LNCAP (cell line): ENCODE data around the gene INPP4B.

Experiments used
- TF ChIP-seq, protein P1 (sequence below): fragments of 450-650 bp; IDR thresholded peaks from 2 replicates; pipeline ENCODE4 v1.5.1; 2017; ENCODE audit warnings: mild to moderate bottlenecking

The INPP4B gene

GRCh38 chr4:142331646-142332045 lies 514.5 kb downstream of the INPP4B start:
- TF ChIP-seq, protein P1, sequence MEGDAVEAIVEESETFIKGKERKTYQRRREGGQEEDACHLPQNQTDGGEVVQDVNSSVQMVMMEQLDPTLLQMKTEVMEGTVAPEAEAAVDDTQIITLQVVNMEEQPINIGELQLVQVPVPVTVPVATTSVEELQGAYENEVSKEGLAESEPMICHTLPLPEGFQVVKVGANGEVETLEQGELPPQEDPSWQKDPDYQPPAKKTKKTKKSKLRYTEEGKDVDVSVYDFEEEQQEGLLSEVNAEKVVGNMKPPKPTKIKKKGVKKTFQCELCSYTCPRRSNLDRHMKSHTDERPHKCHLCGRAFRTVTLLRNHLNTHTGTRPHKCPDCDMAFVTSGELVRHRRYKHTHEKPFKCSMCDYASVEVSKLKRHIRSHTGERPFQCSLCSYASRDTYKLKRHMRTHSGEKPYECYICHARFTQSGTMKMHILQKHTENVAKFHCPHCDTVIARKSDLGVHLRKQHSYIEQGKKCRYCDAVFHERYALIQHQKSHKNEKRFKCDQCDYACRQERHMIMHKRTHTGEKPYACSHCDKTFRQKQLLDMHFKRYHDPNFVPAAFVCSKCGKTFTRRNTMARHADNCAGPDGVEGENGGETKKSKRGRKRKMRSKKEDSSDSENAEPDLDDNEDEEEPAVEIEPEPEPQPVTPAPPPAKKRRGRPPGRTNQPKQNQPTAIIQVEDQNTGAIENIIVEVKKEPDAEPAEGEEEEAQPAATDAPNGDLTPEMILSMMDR = no peak

DNA sequence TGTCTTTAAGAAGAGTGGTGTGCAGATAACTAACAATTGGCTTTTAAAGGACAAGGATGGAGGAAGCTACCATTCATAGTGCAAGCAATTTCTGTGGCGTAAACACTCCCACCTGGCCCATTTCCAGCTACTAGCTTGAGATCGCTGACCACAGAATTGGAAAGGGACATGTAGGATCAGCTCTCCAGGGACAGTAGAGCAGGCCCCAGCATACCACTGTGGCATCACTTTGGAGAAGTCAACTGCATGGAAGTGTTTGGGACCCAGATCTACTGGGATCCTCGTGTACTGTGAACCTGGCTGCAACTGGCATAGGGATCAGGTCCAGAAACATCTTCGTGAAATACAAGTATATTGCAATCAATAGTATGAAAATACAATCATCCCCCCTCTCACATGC lies 515.0 kb downstream of the INPP4B start:
- TF ChIP-seq, protein P1 = no peak

- TF ChIP-seq, protein P1 = no peak
These were observed 515.8 kb downstream of the INPP4B start for GRCh38 chr4:142330311-142330710.

- TF ChIP-seq, protein P1 = no peak
These were observed 516.8 kb downstream of the INPP4B start for GRCh38 chr4:142329313-142329712.

DNA sequence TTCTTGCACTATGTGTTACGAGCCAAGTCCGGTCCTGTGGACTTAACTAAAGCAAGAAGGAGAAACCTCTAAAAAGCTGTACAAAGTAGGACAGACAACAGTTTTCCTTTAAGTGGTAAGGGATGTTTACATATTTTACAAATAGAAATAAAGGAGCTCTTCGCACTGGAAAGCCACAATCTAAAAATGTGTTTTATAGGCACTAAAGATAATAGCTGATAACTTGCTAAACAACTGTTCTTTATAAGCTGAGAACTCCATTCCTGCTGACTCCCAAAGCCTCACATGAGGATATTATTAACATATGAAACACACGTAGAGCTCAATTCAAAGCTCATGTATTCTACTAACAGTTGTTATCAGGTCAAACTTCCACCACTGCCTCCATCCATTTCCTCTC lies 519.9 kb downstream of the INPP4B start:
- TF ChIP-seq, protein P1 = no peak

DNA sequence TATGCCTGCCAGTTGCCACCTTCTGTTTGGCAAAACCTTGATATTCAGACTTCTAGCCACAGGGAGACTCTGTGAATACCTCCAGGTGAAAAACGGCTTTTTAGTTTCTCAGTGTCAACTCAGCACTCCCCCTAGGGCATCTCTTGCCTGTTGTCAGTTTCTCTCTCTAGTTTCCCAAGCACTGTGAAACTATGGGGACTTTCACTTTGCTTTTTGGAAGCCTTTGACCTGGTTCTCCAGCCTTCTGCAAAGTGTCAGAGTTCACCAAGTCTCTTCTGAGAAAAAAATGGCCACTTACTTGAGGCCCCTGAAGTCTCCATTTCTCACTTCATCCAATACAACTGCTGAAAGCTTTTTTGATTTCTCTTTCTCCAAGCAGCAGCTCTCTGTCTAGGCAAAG lies 521.5 kb downstream of the INPP4B start:
- TF ChIP-seq, protein P1 = no peak

- TF ChIP-seq, protein P1 = no peak
These were observed 523.1 kb downstream of the INPP4B start for GRCh38 chr4:142322996-142323395.

- TF ChIP-seq, protein P1 = no peak
These were observed 527.8 kb downstream of the INPP4B start for GRCh38 chr4:142318280-142318679.
